Measurements from ENCODE around the gene NCMAP. TPM values are rescaled to one million over a fixed set of nuclear protein-coding genes. Genes with fewer than 3 reads are reported as not detected.
A peak's percentile ranks its signal among the peaks of the same experiment; 100 is the strongest.

Gene NCMAP
- polyA plus RNA-seq, 1 donor from 2014 or later, result not detected

GRCh38 chr1:24544239-24544638 is 11.6 kb upstream of the NCMAP start:
- Histone ChIP-seq H3K79me2 (replicated peaks; ENCODE audit: insufficient read depth, low read length) (no peaks in the 10 kb centered on the region), H3K27ac (ENCODE audit: low read length) (no peak overlapping the region), H3F3A (ENCODE audit: insufficient read depth, low read length, poor library complexity, severe bottlenecking) (no peaks in the 10 kb centered on the region), H3K4me3 (ENCODE audit: low read length) (no peak overlapping the region), H4K20me1 (ENCODE audit: insufficient read depth) (no peaks in the 10 kb centered on the region), H3K4me2 (ENCODE audit: low read length) (no peak overlapping the region), H2AFZ (ENCODE audit: low read depth, low read length) (no peak overlapping the region), H3K9ac (ENCODE audit: low read length) (no peak overlapping the region), H3K27me3 (ENCODE audit: insufficient read depth, low read depth, low read length) (no peaks in the 10 kb centered on the region), H3K36me3 (ENCODE audit: insufficient read depth, low read length) (no peaks in the 10 kb centered on the region), H3K9me2 (ENCODE audit: insufficient read depth, low read length) (no peaks in the 10 kb centered on the region), H3K9me3 (ENCODE audit: low read length) (no peaks in the 10 kb centered on the region)
- TF ChIP-seq EP300 (conservative IDR thresholded peaks at IDR 0.05; ENCODE audit: poor library complexity, severe bottlenecking) (no peak), RAD21 (conservative IDR thresholded peaks at IDR 0.05) (no peak), SMC3 (conservative IDR thresholded peaks at IDR 0.05; ENCODE audit: poor library complexity) (no peak), CTCF (IDR thresholded peaks at IDR 0.05; ENCODE audit: poor library complexity, severe bottlenecking) (no peak), MXI1 (conservative IDR thresholded peaks at IDR 0.05; ENCODE audit: poor library complexity, severe bottlenecking) (no peak), REST (IDR thresholded peaks at IDR 0.05; ENCODE audit: borderline replicate concordance) (no peak), EZH2 (IDR thresholded peaks at IDR 0.05; ENCODE audit: borderline replicate concordance, insufficient read depth, low read length, poor library complexity, severe bottlenecking) (no peak)

GRCh38 chr1:24545662-24546061 is 10.2 kb upstream of the NCMAP start:
- peak overlapping the region; percentile 3 for H3K4me2 ChIP-seq (ENCODE audit: low read length)
- no peaks in the 10 kb centered on the region for H3K9me2 ChIP-seq (ENCODE audit: insufficient read depth, low read length)
- no peaks in the 10 kb centered on the region for H3K36me3 ChIP-seq (ENCODE audit: insufficient read depth, low read length)
- no peaks in the 10 kb centered on the region for H4K20me1 ChIP-seq (ENCODE audit: insufficient read depth)
- no peak overlapping the region for H3K9ac ChIP-seq (ENCODE audit: low read length)
- no peaks in the 10 kb centered on the region for H3K79me2 ChIP-seq (replicated peaks; ENCODE audit: insufficient read depth, low read length)
- no peak for TF ChIP-seq EP300 (conservative IDR thresholded peaks at IDR 0.05; ENCODE audit: poor library complexity, severe bottlenecking)
- TF ChIP-seq EZH2 (IDR thresholded peaks at IDR 0.05; ENCODE audit: borderline replicate concordance, insufficient read depth, low read length, poor library complexity, severe bottlenecking), result no peak
- no peak for TF ChIP-seq SMC3 (conservative IDR thresholded peaks at IDR 0.05; ENCODE audit: poor library complexity)
- no peak for TF ChIP-seq POLR2AphosphoS5 (IDR thresholded peaks at IDR 0.05)
- no peak for TF ChIP-seq TAF1 (IDR thresholded peaks at IDR 0.05; ENCODE audit: low read depth)
- TF ChIP-seq RAD21 (conservative IDR thresholded peaks at IDR 0.05), result no peak
- no peak overlapping the region for H3K27ac ChIP-seq (ENCODE audit: low read length)
- no peaks in the 10 kb centered on the region for H3F3A ChIP-seq (ENCODE audit: insufficient read depth, low read length, poor library complexity, severe bottlenecking)
- H3K4me3 ChIP-seq (ENCODE audit: low read length), result no peak overlapping the region
- no peak overlapping the region for H2AFZ ChIP-seq (ENCODE audit: low read depth, low read length)
- no peaks in the 10 kb centered on the region for H3K9me3 ChIP-seq (ENCODE audit: low read length)
- no peaks in the 10 kb centered on the region for H3K27me3 ChIP-seq (ENCODE audit: insufficient read depth, low read depth, low read length)
